HG02798 (cell line): ENCODE results near the gene PTGER4.
A peak's percentile ranks its signal among the peaks of the same experiment; 100 is the strongest.

Source experiments
- ATAC-seq: cut with Tn5 transposase; IDR thresholded peaks from one replicate; pipeline ENCODE4 v1.9.1; 2021; ENCODE audit warnings: mild to moderate bottlenecking; ENCODE audit not compliant: unreplicated experiment, poor library complexity

PTGER4 gene

GRCh38 chr5:40667161-40667663 lies 12.5 kb upstream of the PTGER4 start:
- ATAC-seq: no peak

GRCh38 chr5:40669606-40670390 lies 9.9 kb upstream of the PTGER4 start:
- ATAC-seq: no peak

- ATAC-seq: no peak
These were observed 7.3 kb upstream of the PTGER4 start for GRCh38 chr5:40672425-40672824.

- ATAC-seq: no peak
These were observed 5.0 kb upstream of the PTGER4 start for GRCh38 chr5:40674661-40675235.

GRCh38 chr5:40675396-40676133 lies 4.2 kb upstream of the PTGER4 start:
- no peak for ATAC-seq

- no peak for ATAC-seq
These were observed 2.9 kb upstream of the PTGER4 start for GRCh38 chr5:40676613-40677343.

GRCh38 chr5:40677456-40677855 lies 2.3 kb upstream of the PTGER4 start:
- no peak for ATAC-seq

GRCh38 chr5:40678026-40678425 lies 1.7 kb upstream of the PTGER4 start:
- ATAC-seq: no peak

- no peak for ATAC-seq
These were observed 1.1 kb upstream of the PTGER4 start for GRCh38 chr5:40678460-40679147.

GRCh38 chr5:40679148-40679912 lies 385 bp upstream of the PTGER4 start:
- ATAC-seq: peak; percentile 83

GRCh38 chr5:40680741-40681362 lies 1.1 kb downstream of the PTGER4 start:
- no peak for ATAC-seq

- ATAC-seq: peak; percentile 23
These were observed 1.8 kb downstream of the PTGER4 start for GRCh38 chr5:40681363-40682153.

- no peak for ATAC-seq
These were observed 2.7 kb downstream of the PTGER4 start for GRCh38 chr5:40682154-40683017.

GRCh38 chr5:40683305-40683704 lies 3.6 kb downstream of the PTGER4 start:
- no peak for ATAC-seq

GRCh38 chr5:40685193-40685592 lies 5.5 kb downstream of the PTGER4 start:
- ATAC-seq: no peak

- ATAC-seq: no peak
These were observed 6.3 kb downstream of the PTGER4 start for GRCh38 chr5:40685976-40686486.

- no peak for ATAC-seq
These were observed 7.6 kb downstream of the PTGER4 start for GRCh38 chr5:40687321-40687720.
